SK-N-SH treated with all-trans-retinoic acid at 6 μM for 48 hours (cell line): Measurements from ENCODE around the gene PURA.
"Not testable (repeated sequence)": the region's sequence is repeated elsewhere in the genome, so short reads cannot be mapped to it uniquely, and the experiment has no call there.

Source experiments
- ATAC-seq: fragments of 200-7000 bp; cut with Tn5 transposase; 3 replicates; pipeline ENCODE4 v1.9.1; 2020; ENCODE audit warnings: mild to moderate bottlenecking, moderate library complexity
- ARNTL ChIP-seq: fragments of 450-650 bp; formaldehyde crosslinking; IDR thresholded peaks from 2 replicates; pipeline ENCODE4 v1.5.0; 2020; ENCODE audit warnings: low read depth, mild to moderate bottlenecking, moderate library complexity, borderline replicate concordance
- BACH2 ChIP-seq: fragments of 250-450 bp; sonication (Bioruptor Pico); IDR thresholded peaks from 2 replicates; pipeline ENCODE4 v1.9.0; 2021; ENCODE audit warnings: mild to moderate bottlenecking, borderline replicate concordance
- CREB5 ChIP-seq: fragments of 250-450 bp; sonication (Bioruptor Pico); IDR thresholded peaks from 2 replicates; pipeline ENCODE4 v1.5.1; 2020; ENCODE audit warnings: low read depth, mild to moderate bottlenecking, moderate library complexity
- CSDC2 ChIP-seq: fragments of 250-450 bp; sonication (Bioruptor Pico); IDR thresholded peaks from 2 replicates; pipeline ENCODE4 v1.5.0; 2020; ENCODE audit warnings: mild to moderate bottlenecking, moderate library complexity
- CSRNP3 ChIP-seq: fragments of 250-450 bp; sonication (Bioruptor Pico); IDR thresholded peaks from 2 replicates; pipeline ENCODE4 v1.5.1; 2021; ENCODE audit warnings: mild to moderate bottlenecking, moderate library complexity
- ESRRG ChIP-seq: fragments of 250-450 bp; sonication (Bioruptor Pico); IDR thresholded peaks from 2 replicates; pipeline ENCODE4 v1.6.1; 2021; ENCODE audit warnings: mild to moderate bottlenecking
- ISL1 ChIP-seq: fragments of 250-450 bp; sonication (Bioruptor Pico); IDR thresholded peaks from 2 replicates; pipeline ENCODE4 v2.1.2; 2022; ENCODE audit warnings: mild to moderate bottlenecking, moderate library complexity
- OSR1 ChIP-seq: fragments of 250-450 bp; sonication (Bioruptor Pico); IDR thresholded peaks from 2 replicates; pipeline ENCODE4 v1.8.0; 2022; ENCODE audit warnings: moderate library complexity, mild to moderate bottlenecking, inconsistent platforms
- PATZ1 ChIP-seq: fragments of 250-450 bp; sonication (Bioruptor Pico); IDR thresholded peaks from 2 replicates; pipeline ENCODE4 v1.8.0; 2020; ENCODE audit warnings: mild to moderate bottlenecking, moderate library complexity, borderline replicate concordance
- PPARA ChIP-seq: fragments of 250-450 bp; sonication (Bioruptor Pico); IDR thresholded peaks from 2 replicates; pipeline ENCODE4 v1.5.0; 2020; ENCODE audit warnings: mild to moderate bottlenecking, borderline replicate concordance
- RARB ChIP-seq: fragments of 250-450 bp; sonication (Bioruptor Pico); IDR thresholded peaks from 2 replicates; pipeline ENCODE4 v1.8.0; 2021; ENCODE audit warnings: mild to moderate bottlenecking, moderate library complexity
- SNAI2 ChIP-seq: fragments of 250-450 bp; sonication (Bioruptor Pico); IDR thresholded peaks from 2 replicates; pipeline ENCODE4 v1.5.0; 2020; ENCODE audit warnings: mild to moderate bottlenecking, moderate library complexity
- TCF4 ChIP-seq: fragments of 250-450 bp; sonication (Bioruptor Pico); IDR thresholded peaks from 2 replicates; pipeline ENCODE4 v1.8.0; 2021; ENCODE audit warnings: mild to moderate bottlenecking, moderate library complexity, borderline replicate concordance
- TOX ChIP-seq: fragments of 250-450 bp; sonication (Bioruptor Pico); IDR thresholded peaks from 2 replicates; pipeline ENCODE4 v1.8.0; 2021; ENCODE audit warnings: mild to moderate bottlenecking, moderate library complexity, borderline replicate concordance
- TSHZ2 ChIP-seq: fragments of 250-450 bp; sonication (Bioruptor Pico); IDR thresholded peaks from 2 replicates; pipeline ENCODE4 v1.5.0; 2020; ENCODE audit warnings: mild to moderate bottlenecking, moderate library complexity
- ZC3H10 ChIP-seq: fragments of 250-450 bp; sonication (Bioruptor Pico); IDR thresholded peaks from 2 replicates; pipeline ENCODE4 v1.5.1; 2021; ENCODE audit warnings: mild to moderate bottlenecking, moderate library complexity
- ZFP3 ChIP-seq: fragments of 250-450 bp; sonication (Bioruptor Pico); IDR thresholded peaks from 2 replicates; pipeline ENCODE4 v1.5.0; 2020; ENCODE audit warnings: mild to moderate bottlenecking, moderate library complexity
- ZFP30 ChIP-seq: fragments of 450-650 bp; formaldehyde crosslinking; IDR thresholded peaks from 2 replicates; pipeline ENCODE4 v1.5.0; 2022; ENCODE audit warnings: mild to moderate bottlenecking, moderate library complexity
- ZNF70 ChIP-seq: fragments of 450-650 bp; formaldehyde crosslinking; IDR thresholded peaks from 2 replicates; pipeline ENCODE4 v1.5.0; 2020; ENCODE audit warnings: mild to moderate bottlenecking, moderate library complexity
- ZNF8 ChIP-seq: fragments of 450-650 bp; formaldehyde crosslinking; IDR thresholded peaks from 2 replicates; pipeline ENCODE4 v1.5.0; 2020; ENCODE audit warnings: mild to moderate bottlenecking, moderate library complexity
- TF ChIP-seq, protein P1 (sequence below): fragments of 250-450 bp; sonication (Bioruptor Pico); IDR thresholded peaks from 2 replicates; pipeline ENCODE4 v1.8.0; 2021; ENCODE audit warnings: low read depth, mild to moderate bottlenecking, moderate library complexity, borderline replicate concordance

The PURA gene

DNA sequence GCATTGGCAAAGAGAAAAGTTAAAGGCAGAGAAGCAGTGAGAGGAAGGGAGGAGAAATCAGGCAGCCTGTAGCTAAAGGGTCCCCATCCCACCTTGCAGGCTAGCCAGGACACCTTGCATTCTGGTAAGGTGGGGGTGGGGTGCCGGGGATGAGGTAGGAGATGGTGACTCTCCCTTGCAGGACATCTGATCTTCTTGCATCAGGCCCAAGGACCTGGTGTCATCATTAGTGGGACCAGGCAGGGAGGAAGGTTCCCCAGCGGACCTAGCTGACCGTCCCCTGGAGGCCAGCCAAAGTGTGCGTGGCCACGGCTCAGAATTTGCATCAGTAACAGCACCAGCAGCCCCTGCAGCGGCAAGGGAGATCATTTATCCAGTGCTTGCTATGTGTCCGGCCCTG is 39.3 kb downstream of the PURA start:
- no peak for ATAC-seq
- TF ChIP-seq ZFP3 (CRISPR knock-in tag) = no peak
- no peak for TF ChIP-seq PPARA (CRISPR knock-in tag)
- TF ChIP-seq RARB (CRISPR knock-in tag) = no peak
- no peak for TF ChIP-seq ZC3H10 (CRISPR knock-in tag)
- TF ChIP-seq CSRNP3 (CRISPR knock-in tag) = no peak
- no peak for TF ChIP-seq TCF4 (CRISPR knock-in tag)
- no peak for TF ChIP-seq CREB5
- no peak for TF ChIP-seq ZFP30
- no peak for TF ChIP-seq TOX (CRISPR knock-in tag)
- no peak for TF ChIP-seq CSDC2 (CRISPR knock-in tag)
- TF ChIP-seq OSR1 (CRISPR knock-in tag) = no peak
- TF ChIP-seq, protein P1, sequence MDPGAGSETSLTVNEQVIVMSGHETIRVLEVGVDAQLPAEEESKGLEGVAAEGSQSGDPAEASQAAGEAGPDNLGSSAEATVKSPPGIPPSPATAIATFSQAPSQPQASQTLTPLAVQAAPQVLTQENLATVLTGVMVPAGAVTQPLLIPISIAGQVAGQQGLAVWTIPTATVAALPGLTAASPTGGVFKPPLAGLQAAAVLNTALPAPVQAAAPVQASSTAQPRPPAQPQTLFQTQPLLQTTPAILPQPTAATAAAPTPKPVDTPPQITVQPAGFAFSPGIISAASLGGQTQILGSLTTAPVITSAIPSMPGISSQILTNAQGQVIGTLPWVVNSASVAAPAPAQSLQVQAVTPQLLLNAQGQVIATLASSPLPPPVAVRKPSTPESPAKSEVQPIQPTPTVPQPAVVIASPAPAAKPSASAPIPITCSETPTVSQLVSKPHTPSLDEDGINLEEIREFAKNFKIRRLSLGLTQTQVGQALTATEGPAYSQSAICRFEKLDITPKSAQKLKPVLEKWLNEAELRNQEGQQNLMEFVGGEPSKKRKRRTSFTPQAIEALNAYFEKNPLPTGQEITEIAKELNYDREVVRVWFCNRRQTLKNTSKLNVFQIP (CRISPR knock-in tag) = no peak
- TF ChIP-seq PATZ1 = no peak
- TF ChIP-seq ZNF8 (CRISPR knock-in tag) = no peak
- no peak for TF ChIP-seq ARNTL (CRISPR knock-in tag)
- no peak for TF ChIP-seq ISL1 (CRISPR knock-in tag)
- no peak for TF ChIP-seq BACH2 (CRISPR knock-in tag)

DNA sequence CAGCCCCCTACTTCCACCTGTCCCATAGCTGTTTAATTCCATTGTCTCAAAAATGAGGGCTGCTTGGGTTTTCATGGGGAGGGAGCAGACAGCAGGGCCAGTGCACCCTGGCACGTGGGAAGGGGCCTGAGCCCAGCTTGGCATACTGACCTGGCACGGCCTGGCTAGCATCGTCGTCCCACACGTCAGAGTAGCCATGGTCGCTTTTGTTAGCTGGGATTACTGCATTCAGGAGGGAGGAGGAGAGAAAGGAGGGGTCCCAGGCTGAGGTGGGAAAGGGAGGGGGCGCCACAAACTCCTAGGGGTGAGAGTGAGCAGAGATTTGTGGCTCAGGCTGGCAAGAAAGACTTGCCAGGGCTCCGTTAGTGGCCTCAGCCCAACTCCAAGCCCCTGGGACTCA is 40.0 kb downstream of the PURA start:
- TF ChIP-seq RARB (CRISPR knock-in tag) = no peak
- no peak for TF ChIP-seq TOX (CRISPR knock-in tag)
- TF ChIP-seq TCF4 (CRISPR knock-in tag) = no peak
- TF ChIP-seq CREB5 = no peak
- no peak for TF ChIP-seq ZNF70
- no peak for TF ChIP-seq PPARA (CRISPR knock-in tag)
- TF ChIP-seq TSHZ2 (CRISPR knock-in tag) = no peak
- no peak for TF ChIP-seq ZC3H10 (CRISPR knock-in tag)
- TF ChIP-seq OSR1 (CRISPR knock-in tag) = no peak
- TF ChIP-seq ARNTL (CRISPR knock-in tag) = no peak
- TF ChIP-seq, protein P1 (CRISPR knock-in tag) = no peak
- TF ChIP-seq PATZ1 = no peak
- no peak for TF ChIP-seq ESRRG (CRISPR knock-in tag)
- no peak for TF ChIP-seq ZFP30
- TF ChIP-seq BACH2 (CRISPR knock-in tag) = no peak
- TF ChIP-seq CSRNP3 (CRISPR knock-in tag) = no peak
- no peak for TF ChIP-seq SNAI2
- TF ChIP-seq ZFP3 (CRISPR knock-in tag) = no peak
- no peak for TF ChIP-seq ZNF8 (CRISPR knock-in tag)
- no peak for ATAC-seq

GRCh38 chr5:140154710-140155381 is 40.9 kb downstream of the PURA start:
- ATAC-seq = not testable (repeated sequence)
